OCI-LY1 (cell line): ENCODE results near the gene OR2J2.

ENCODE experiments used
- CTCF ChIP-seq: fragments of 200-600 bp; sonication (generic), shearing (Covaris generic); IDR thresholded peaks from 2 replicates; pipeline ENCODE4 v1.5.1; 2017; ENCODE audit warnings: mild to moderate bottlenecking, antibody characterized with exemption, low read length, moderate library complexity, mixed read lengths
- EZH2 ChIP-seq: fragments of 200-600 bp; sonication (generic), shearing (Covaris generic); IDR thresholded peaks from 2 replicates; pipeline ENCODE4 v1.8.0; 2017; ENCODE audit warnings: borderline replicate concordance, mixed run types, mild to moderate bottlenecking, antibody characterized with exemption, low read length, moderate library complexity, mixed read lengths

GRCh38 chr6:29183594-29183993 lies 12.9 kb downstream of the OR2J2 start:
- TF ChIP-seq CTCF (no peak), EZH2 (no peak)
